Heart right ventricle (tissue), 16 donors: ENCODE data around the gene FAM227B. TPM values are rescaled to one million over a fixed set of nuclear protein-coding genes. Genes with fewer than 3 reads are reported as not detected.

Experiments used
- ATAC-seq, 8 donors: fragments of 200-7000 bp; cut with Tn5 transposase; one replicate each; pipeline ENCODE4 v1.9.1; 2020; ENCODE audit warnings: mild to moderate bottlenecking in 8 of 8, moderate library complexity in 8 of 8, moderate number of reproducible peaks in 1 of 8
- DNase-seq, 2 donors: peaks; one replicate each; pipeline ENCODE4 v3.0.0-alpha.2; 2020
- H3K27ac ChIP-seq, 10 donors: fragments of 200-600 bp; sonication (generic) in 2 of 10; one replicate each; pipeline versions ENCODE4 v1.5.0 to v1.8.0; 2020 to 2022; ENCODE audit warnings: mild to moderate bottlenecking in 3 of 10
- H3K27me3 ChIP-seq, 7 donors: fragments of 200-600 bp; one replicate each; pipeline ENCODE4 v1.8.0; 2021 to 2022; ENCODE audit warnings: mild to moderate bottlenecking in 2 of 7
- H3K36me3 ChIP-seq, 9 donors: fragments of 200-600 bp; sonication (generic) in 1 of 9; one replicate each; pipeline versions ENCODE4 v1.5.0 to v1.8.0; 2020 to 2022; ENCODE audit warnings: mild to moderate bottlenecking in 2 of 9
- H3K4me1 ChIP-seq, 9 donors: fragments of 200-600 bp; sonication (generic) in 1 of 9; one replicate each; pipeline versions ENCODE4 v1.5.0 to v1.8.0; 2020 to 2022; ENCODE audit warnings: mild to moderate bottlenecking in 4 of 9
- H3K4me3 ChIP-seq, 10 donors: fragments of 200-600 bp; sonication (generic) in 2 of 10; one replicate each; pipeline versions ENCODE4 v1.5.0 to v1.8.0; 2020 to 2022; ENCODE audit warnings: mild to moderate bottlenecking in 7 of 10, moderate library complexity in 2 of 10
- H3K9me3 ChIP-seq, 11 donors: fragments of 200-600 bp in 10 of 11; sonication (generic) in 2 of 11; one replicate each; pipeline versions ENCODE4 v1.5.0 to v1.8.0; 2013 to 2022; ENCODE audit warnings: mild to moderate bottlenecking in 2 of 11, control low read depth in 1 of 11, moderate library complexity in 1 of 11
- CTCF ChIP-seq, 9 donors: fragments of 200-600 bp; sonication (generic) in 2 of 9; IDR thresholded peaks; one replicate each; pipeline versions ENCODE4 v1.5.0 to v1.8.0; 2021 to 2022; ENCODE audit warnings: antibody characterized with exemption in 9 of 9, mild to moderate bottlenecking in 5 of 9, moderate library complexity in 1 of 9
- WGBS, 2 donors: extraction: QIAGEN DNeasy Blood & Tissue Kit; methylation state at CpG; one replicate each; pipeline ENCODE4 v1.1.7; 2013; ENCODE audit warnings: inconsistent platforms in 1 of 2; 5-methylcytosine and 5-hydroxymethylcytosine counted together
- intact Hi-C, 10 donors: fragments of 100-400 bp; cut with DNase I; formaldehyde crosslinking; loops; one replicate each; pipeline versions ENCODE4 v1.11.1 to v1.14.2; 2022
- polyA plus RNA-seq, 2 donors: library from polyadenylated mRNA; stranded (reverse); fragments of 200-250 nt; gene quantifications; one replicate each; pipeline ENCODE4 v1.2.3, GENCODE V29; 2013
- total RNA-seq, 10 donors: library from RNA; stranded (reverse); fragmentation: NEBNext Ultra II Directional in 3 of 10; extraction: Animal tissue kit (Norgen Biotek cat#: 25700) in 3 of 10; gene quantifications; one replicate each; pipeline versions ENCODE4 v1.2.1 to v1.2.4, GENCODE V29; 2021 to 2023
- donor health status: Arrhythmogenic right ventricular cardiomyopathy.
- donor health status: ischemic (EF 13 %, LVEDD 7.1; RV severe dilation, severe dysfunction).
- donor health status: healthy with polysubstance abuse.
- donor health status: DM: no; HTN: yes; CAD: no.
- donor health status: DM: no; HTN: no; CAD: no.
- donor health status: ischemic (EF 25% LVEDD 6.9; RV normal size, moderate dysfunction).
- donor health status: ischemic (EF 25% LVEDD 5.7; RV mildly dilated, moderate dysfunction).
- donor health status: healthy.
- donor health status: DM: yes; HTN: yes; CAD: no.
- donor health status: Ischemic cardiomyopathy.
- donor health status: ischemic (EF 35%, LVEDD 5.7; RV mildly dilated, moderate dysfunction).
- donor health status: nonischemic (EF 11% LVEDD 7.7; RV severe dilation, severe dysfunction).
- donor health status: DM: yes; HTN: yes; CAD: no.
- donor health status: PGD.
- donor health status: ischemic (EF 29% LVEDD 5.4; RV normal size, mild dysfunction).
- donor health status: nonischemic (EF 23%, LVEDD 6.1; RV moderate dilation, normal function).

The FAM227B gene
- total and polyA plus RNA-seq, 12 donors = 5.1 to 22.8 (median 14.4) TPM

- Histone ChIP-seq H3K27me3 (no peaks in the 10 kb centered on the region), H3K4me3 (no peak overlapping the region), H3K4me1 (peaks cover 0 to 43% (median 21%) of the 10 kb centered on the region in 9 donors), H3K9me3 (peaks cover 0 to 24% (median 12%) of the 10 kb centered on the region in 11 donors), H3K27ac (peak overlapping the region in 1 of 10 donors; percentile 22), H3K36me3 (peaks cover 0 to 49% (median 21%) of the 10 kb centered on the region in 9 donors)
- no peak for TF ChIP-seq CTCF (IDR thresholded peaks at IDR 0.05)
- intact Hi-C loops = loop anchor here in 7 of 10 donors (5.0 to 10.0 kb wide), 11 partner anchors 197 to 749 kb away; partner anchors contain the start of genes EID1 (in 2 of the 7), COPS2 (in 1 of the 7) and FGF7 (in 1 of the 7)
- ATAC-seq = no peak
- WGBS, 2 donors = 63 to 64% methylated on average over 2 of the region's 2 CpGs
- DNase-seq = no peak
Observed at GRCh38 chr15:49624056-49624455, 3.4 kb upstream of the FAM227B start.

GRCh38 chr15:49622561-49622960, 1.9 kb upstream of the FAM227B start:
- intact Hi-C loops = loop anchor here in 7 of 10 donors (5.0 to 10.0 kb wide), 11 partner anchors 195 to 748 kb away; partner anchors contain the start of genes EID1 (in 2 of the 7), COPS2 (in 1 of the 7) and FGF7 (in 1 of the 7)
- peaks cover 0 to 34% (median 17%) of the 10 kb centered on the region in 9 donors for H3K36me3 ChIP-seq
- 80 to 81% methylated on average over 3 of the region's 3 CpGs for WGBS, 2 donors
- H3K4me3 ChIP-seq = peak overlapping the region in 2 of 10 donors; percentile 78 to 87
- peak in 2 of 9 donors; percentile 3 to 12 for TF ChIP-seq CTCF (IDR thresholded peaks at IDR 0.05)
- ATAC-seq (no peak), DNase-seq (no peak)
- peak overlapping the region in 1 of 10 donors; percentile 96 for H3K27ac ChIP-seq
- H3K4me1 ChIP-seq = peaks cover 0 to 40% (median 25%) of the 10 kb centered on the region in 9 donors
- H3K9me3 ChIP-seq = peaks cover 0 to 24% (median 12%) of the 10 kb centered on the region in 11 donors
- no peaks in the 10 kb centered on the region for H3K27me3 ChIP-seq

- intact Hi-C loops = loop anchor here in 7 of 10 donors (5.0 to 10.0 kb wide), 11 partner anchors 195 to 747 kb away; partner anchors contain the start of genes EID1 (in 2 of the 7), COPS2 (in 1 of the 7) and FGF7 (in 1 of the 7)
- H3K9me3 ChIP-seq = peaks cover 0 to 26% (median 12%) of the 10 kb centered on the region in 11 donors
- peak overlapping the region; percentile 67 to 92 (median 80) for H3K4me3 ChIP-seq
- no peak for DNase-seq
- peak overlapping the region in 8 of 10 donors; percentile 88 to 96 (median 94) for H3K27ac ChIP-seq
- H3K4me1 ChIP-seq = peaks cover 0 to 34% (median 21%) of the 10 kb centered on the region in 9 donors
- no peak for TF ChIP-seq CTCF (IDR thresholded peaks at IDR 0.05)
- no peaks in the 10 kb centered on the region for H3K27me3 ChIP-seq
- no peak for ATAC-seq
- peaks cover 0 to 28% (median 17%) of the 10 kb centered on the region in 9 donors for H3K36me3 ChIP-seq
- WGBS, 2 donors = 25 to 44% methylated on average over 1 of the region's 1 CpG
Observed at GRCh38 chr15:49621887-49622286, 1.3 kb upstream of the FAM227B start.

GRCh38 chr15:49621401-49621811, 788 bp upstream of the FAM227B start:
- intact Hi-C loops = loop anchor here in 7 of 10 donors (5.0 to 10.0 kb wide), 11 partner anchors 194 to 747 kb away; partner anchors contain the start of genes EID1 (in 2 of the 7), COPS2 (in 1 of the 7) and FGF7 (in 1 of the 7)
- H3K4me1 ChIP-seq = peaks cover 0 to 34% (median 21%) of the 10 kb centered on the region in 9 donors
- DNase-seq (no peak), ATAC-seq (no peak)
- peak overlapping the region; percentile 73 to 96 (median 94) for H3K27ac ChIP-seq
- no peaks in the 10 kb centered on the region for H3K27me3 ChIP-seq
- H3K9me3 ChIP-seq = peaks cover 0 to 31% (median 12%) of the 10 kb centered on the region in 11 donors
- 20% methylated on average over 8 of the region's 8 CpGs for WGBS, 2 donors
- peak overlapping the region; percentile 67 to 92 (median 80) for H3K4me3 ChIP-seq
- peaks cover 0 to 23% (median 16%) of the 10 kb centered on the region in 9 donors for H3K36me3 ChIP-seq
- no peak for TF ChIP-seq CTCF (IDR thresholded peaks at IDR 0.05)
